ENCODE data around the gene DBET.
"Not testable (repeated sequence)": the region's sequence is repeated elsewhere in the genome, so short reads cannot be mapped to it uniquely, and the experiment has no call there.

DNA sequence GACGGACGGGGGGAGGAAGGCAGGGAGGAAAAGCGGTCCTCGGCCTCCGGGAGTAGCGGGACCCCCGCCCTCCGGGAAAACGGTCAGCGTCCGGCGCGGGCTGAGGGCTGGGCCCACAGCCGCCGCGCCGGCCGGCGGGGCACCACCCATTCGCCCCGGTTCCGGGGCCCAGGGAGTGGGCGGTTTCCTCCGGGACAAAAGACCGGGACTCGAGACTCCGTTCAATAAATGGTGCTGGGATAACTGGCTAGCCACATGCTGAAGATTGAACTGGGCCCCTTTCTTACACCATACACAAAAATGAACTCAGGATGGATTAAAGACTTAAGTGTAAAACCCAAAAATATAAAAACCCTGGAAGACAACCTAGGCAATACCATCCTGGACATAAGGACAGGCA lies 28.8 kb downstream of the DBET start:
- TF ChIP-seq, protein P1, sequence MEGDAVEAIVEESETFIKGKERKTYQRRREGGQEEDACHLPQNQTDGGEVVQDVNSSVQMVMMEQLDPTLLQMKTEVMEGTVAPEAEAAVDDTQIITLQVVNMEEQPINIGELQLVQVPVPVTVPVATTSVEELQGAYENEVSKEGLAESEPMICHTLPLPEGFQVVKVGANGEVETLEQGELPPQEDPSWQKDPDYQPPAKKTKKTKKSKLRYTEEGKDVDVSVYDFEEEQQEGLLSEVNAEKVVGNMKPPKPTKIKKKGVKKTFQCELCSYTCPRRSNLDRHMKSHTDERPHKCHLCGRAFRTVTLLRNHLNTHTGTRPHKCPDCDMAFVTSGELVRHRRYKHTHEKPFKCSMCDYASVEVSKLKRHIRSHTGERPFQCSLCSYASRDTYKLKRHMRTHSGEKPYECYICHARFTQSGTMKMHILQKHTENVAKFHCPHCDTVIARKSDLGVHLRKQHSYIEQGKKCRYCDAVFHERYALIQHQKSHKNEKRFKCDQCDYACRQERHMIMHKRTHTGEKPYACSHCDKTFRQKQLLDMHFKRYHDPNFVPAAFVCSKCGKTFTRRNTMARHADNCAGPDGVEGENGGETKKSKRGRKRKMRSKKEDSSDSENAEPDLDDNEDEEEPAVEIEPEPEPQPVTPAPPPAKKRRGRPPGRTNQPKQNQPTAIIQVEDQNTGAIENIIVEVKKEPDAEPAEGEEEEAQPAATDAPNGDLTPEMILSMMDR (conservative IDR thresholded peaks at IDR 0.05; ENCODE audit: low read depth, low read length), result not testable (repeated sequence)
- TF ChIP-seq MAFK (IDR thresholded peaks at IDR 0.05; ENCODE audit: low read depth, low read length); POLR2A (IDR thresholded peaks at IDR 0.05; ENCODE audit: low read depth, low read length); BHLHE40 (IDR thresholded peaks at IDR 0.05; ENCODE audit: low read depth, low read length); RCOR1 (IDR thresholded peaks at IDR 0.05; ENCODE audit: insufficient replicate concordance, low read length): not testable (repeated sequence)
